IMR-90 (cell line): ENCODE data around the gene MSH3.

Source experiments
- CEBPB ChIP-seq: IDR thresholded peaks from 2 replicates; pipeline ENCODE4 v1.6.1; 2012; ENCODE audit warnings: low read depth, low read length, improper control_type of control experiment
- FOS ChIP-seq: fragments of 150-350 bp; IDR thresholded peaks from 2 replicates; pipeline ENCODE4 v1.6.1; 2016; ENCODE audit warnings: low read depth, low read length
- MAZ ChIP-seq: IDR thresholded peaks from 2 replicates; pipeline ENCODE4 v1.6.1; 2012; ENCODE audit warnings: low read depth, mild to moderate bottlenecking, low read length, improper control_type of control experiment, moderate library complexity, borderline replicate concordance
- POLR2A ChIP-seq: IDR thresholded peaks from 2 replicates; pipeline ENCODE4 v1.6.1; 2012; ENCODE audit warnings: mild to moderate bottlenecking, low read depth, low read length
- SMC3 ChIP-seq: fragments of 150-350 bp; IDR thresholded peaks from 2 replicates; pipeline ENCODE4 v1.6.1; 2016; ENCODE audit warnings: low read depth, mild to moderate bottlenecking, antibody characterized with exemption, low read length, moderate library complexity
- TF ChIP-seq, protein P1 (sequence below): conservative IDR thresholded peaks from 2 replicates; pipeline ENCODE4 v1.5.1; 2012; ENCODE audit warnings: mild to moderate bottlenecking, low read depth, low read length, improper control_type of control experiment
- TF ChIP-seq, protein P2 (sequence below): fragments of 150-350 bp; IDR thresholded peaks from 2 replicates; pipeline ENCODE4 v1.6.1; 2017; ENCODE audit warnings: mild to moderate bottlenecking, antibody characterized with exemption, low read length, low read depth

DNA sequence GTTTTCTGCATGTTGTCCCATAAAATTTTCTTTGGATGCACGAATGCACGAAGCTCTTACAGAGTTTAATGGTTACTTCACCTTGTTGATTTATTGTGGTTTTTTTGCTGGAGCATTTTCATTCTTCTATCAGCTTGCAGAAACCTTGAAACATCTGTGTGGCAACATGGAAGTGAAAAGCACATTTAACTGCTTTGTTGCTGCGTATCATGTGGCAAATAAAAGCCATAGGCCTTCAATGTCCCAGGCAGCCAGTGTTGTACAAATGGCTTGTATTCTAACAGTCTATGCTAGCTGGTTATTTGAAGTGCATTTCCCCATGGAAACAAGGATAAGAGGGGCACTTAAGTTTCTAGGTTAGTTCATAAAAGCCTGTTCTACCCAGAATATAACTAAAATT lies 263.2 kb downstream of the MSH3 start:
- TF ChIP-seq, protein P1, sequence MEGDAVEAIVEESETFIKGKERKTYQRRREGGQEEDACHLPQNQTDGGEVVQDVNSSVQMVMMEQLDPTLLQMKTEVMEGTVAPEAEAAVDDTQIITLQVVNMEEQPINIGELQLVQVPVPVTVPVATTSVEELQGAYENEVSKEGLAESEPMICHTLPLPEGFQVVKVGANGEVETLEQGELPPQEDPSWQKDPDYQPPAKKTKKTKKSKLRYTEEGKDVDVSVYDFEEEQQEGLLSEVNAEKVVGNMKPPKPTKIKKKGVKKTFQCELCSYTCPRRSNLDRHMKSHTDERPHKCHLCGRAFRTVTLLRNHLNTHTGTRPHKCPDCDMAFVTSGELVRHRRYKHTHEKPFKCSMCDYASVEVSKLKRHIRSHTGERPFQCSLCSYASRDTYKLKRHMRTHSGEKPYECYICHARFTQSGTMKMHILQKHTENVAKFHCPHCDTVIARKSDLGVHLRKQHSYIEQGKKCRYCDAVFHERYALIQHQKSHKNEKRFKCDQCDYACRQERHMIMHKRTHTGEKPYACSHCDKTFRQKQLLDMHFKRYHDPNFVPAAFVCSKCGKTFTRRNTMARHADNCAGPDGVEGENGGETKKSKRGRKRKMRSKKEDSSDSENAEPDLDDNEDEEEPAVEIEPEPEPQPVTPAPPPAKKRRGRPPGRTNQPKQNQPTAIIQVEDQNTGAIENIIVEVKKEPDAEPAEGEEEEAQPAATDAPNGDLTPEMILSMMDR: no peak
- TF ChIP-seq CEBPB (no peak), MAZ (no peak), POLR2A (no peak), FOS (no peak), SMC3 (no peak)
- TF ChIP-seq, protein P2, sequence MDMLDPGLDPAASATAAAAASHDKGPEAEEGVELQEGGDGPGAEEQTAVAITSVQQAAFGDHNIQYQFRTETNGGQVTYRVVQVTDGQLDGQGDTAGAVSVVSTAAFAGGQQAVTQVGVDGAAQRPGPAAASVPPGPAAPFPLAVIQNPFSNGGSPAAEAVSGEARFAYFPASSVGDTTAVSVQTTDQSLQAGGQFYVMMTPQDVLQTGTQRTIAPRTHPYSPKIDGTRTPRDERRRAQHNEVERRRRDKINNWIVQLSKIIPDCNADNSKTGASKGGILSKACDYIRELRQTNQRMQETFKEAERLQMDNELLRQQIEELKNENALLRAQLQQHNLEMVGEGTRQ: no peak
